Measurements from ENCODE around the gene RTN4IP1. TPM values are rescaled to one million over a fixed set of nuclear protein-coding genes. Genes with fewer than 3 reads are reported as not detected.

The RTN4IP1 gene
- total and polyA plus RNA-seq, 10 of the 15 experiments (the other 5 are each of a cell fraction or from before 2014, with no cell fraction given), result 8.2 to 17.0 (median 9.8) TPM

DNA sequence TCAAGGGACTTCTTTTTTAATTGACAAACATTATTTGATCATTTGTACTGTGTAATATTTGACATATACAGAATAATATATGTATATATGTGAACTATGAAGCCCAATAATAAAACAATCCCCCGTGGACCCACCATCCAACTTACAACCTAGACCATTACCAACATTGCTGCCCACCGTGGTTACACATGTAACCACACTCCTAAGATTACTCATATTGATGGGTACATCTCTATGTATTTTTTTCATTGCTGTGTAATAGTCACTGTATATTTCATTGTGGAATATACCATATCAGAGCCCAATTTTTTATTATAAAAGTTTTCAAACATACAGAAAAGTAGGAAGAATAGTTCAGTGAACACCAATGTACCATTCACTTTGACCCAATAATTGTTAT, 94.3 kb downstream of the RTN4IP1 start (continued):
- no peak for TF ChIP-seq RB1 (IDR thresholded peaks at IDR 0.05; ENCODE audit: borderline replicate concordance)
- no peak for TF ChIP-seq HSF1 (IDR thresholded peaks at IDR 0.05; ENCODE audit: low read depth, low read length)
- TF ChIP-seq FOXK2 (IDR thresholded peaks at IDR 0.05), result no peak
- no peak for TF ChIP-seq NR2C2 (IDR thresholded peaks at IDR 0.05; ENCODE audit: borderline replicate concordance, control insufficient read depth, insufficient read length, low read depth)
- no peak for TF ChIP-seq POLR2AphosphoS2 (IDR thresholded peaks at IDR 0.05; ENCODE audit: low read depth, low read length)
- TF ChIP-seq USF2 (IDR thresholded peaks at IDR 0.05; ENCODE audit: borderline replicate concordance, low read depth, low read length), result no peak
- TF ChIP-seq ZZZ3 (IDR thresholded peaks at IDR 0.05; ENCODE audit: control insufficient read depth, insufficient read length, low read depth), result no peak
- no peak for TF ChIP-seq SMC3 (IDR thresholded peaks at IDR 0.05; ENCODE audit: borderline replicate concordance, low read length)
- TF ChIP-seq ATF3 (IDR thresholded peaks at IDR 0.05; ENCODE audit: borderline replicate concordance, extremely low read depth, low read depth, low read length), result no peak
- no peak for TF ChIP-seq DPF2 (IDR thresholded peaks at IDR 0.05)
- no peak for TF ChIP-seq GATAD2B (conservative IDR thresholded peaks at IDR 0.05; ENCODE audit: low read depth)

Measured in GM12878 (cell line).